ENCODE measurements around the gene BLOC1S5. TPM values are rescaled to one million over a fixed set of nuclear protein-coding genes. Genes with fewer than 3 reads are reported as not detected.

The BLOC1S5 gene
- total RNA-seq, 1 donor from 2014 or later: 10.9 TPM

- TF ChIP-seq, protein P1, sequence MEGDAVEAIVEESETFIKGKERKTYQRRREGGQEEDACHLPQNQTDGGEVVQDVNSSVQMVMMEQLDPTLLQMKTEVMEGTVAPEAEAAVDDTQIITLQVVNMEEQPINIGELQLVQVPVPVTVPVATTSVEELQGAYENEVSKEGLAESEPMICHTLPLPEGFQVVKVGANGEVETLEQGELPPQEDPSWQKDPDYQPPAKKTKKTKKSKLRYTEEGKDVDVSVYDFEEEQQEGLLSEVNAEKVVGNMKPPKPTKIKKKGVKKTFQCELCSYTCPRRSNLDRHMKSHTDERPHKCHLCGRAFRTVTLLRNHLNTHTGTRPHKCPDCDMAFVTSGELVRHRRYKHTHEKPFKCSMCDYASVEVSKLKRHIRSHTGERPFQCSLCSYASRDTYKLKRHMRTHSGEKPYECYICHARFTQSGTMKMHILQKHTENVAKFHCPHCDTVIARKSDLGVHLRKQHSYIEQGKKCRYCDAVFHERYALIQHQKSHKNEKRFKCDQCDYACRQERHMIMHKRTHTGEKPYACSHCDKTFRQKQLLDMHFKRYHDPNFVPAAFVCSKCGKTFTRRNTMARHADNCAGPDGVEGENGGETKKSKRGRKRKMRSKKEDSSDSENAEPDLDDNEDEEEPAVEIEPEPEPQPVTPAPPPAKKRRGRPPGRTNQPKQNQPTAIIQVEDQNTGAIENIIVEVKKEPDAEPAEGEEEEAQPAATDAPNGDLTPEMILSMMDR (conservative IDR thresholded peaks at IDR 0.05; ENCODE audit: low read depth, low read length): no peak
- no peak for DNase-seq (ENCODE audit: low read depth)
- H3K4me3 ChIP-seq (ENCODE audit: low read depth, low read length): no peak overlapping the region
Measured at GRCh38 chr6:7979831-7980230, 84.4 kb downstream of the BLOC1S5 start.

DNA sequence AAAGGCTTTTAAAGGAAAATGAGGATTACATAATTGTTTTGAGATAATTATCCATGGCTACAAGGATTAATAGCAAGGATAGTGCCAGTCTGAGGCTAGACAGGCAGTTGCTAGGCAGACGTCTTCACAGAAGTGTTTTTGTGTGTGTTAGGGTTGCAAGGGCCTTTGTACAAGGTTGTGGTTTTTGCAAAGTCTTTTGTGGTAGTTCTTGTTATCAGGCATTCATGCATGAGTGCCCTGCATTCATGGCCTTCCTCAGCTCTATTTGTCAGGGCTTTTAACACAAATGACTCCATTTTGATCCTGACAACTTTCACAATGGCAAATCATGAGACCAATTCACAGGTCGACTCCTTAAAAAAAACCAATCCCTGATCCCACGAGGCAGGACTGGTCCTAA lies 85.5 kb downstream of the BLOC1S5 start:
- TF ChIP-seq, protein P1 (conservative IDR thresholded peaks at IDR 0.05; ENCODE audit: low read depth, low read length): no peak
- no peak for DNase-seq (ENCODE audit: low read depth)
- no peak overlapping the region for H3K4me3 ChIP-seq (ENCODE audit: low read depth, low read length)

DNA sequence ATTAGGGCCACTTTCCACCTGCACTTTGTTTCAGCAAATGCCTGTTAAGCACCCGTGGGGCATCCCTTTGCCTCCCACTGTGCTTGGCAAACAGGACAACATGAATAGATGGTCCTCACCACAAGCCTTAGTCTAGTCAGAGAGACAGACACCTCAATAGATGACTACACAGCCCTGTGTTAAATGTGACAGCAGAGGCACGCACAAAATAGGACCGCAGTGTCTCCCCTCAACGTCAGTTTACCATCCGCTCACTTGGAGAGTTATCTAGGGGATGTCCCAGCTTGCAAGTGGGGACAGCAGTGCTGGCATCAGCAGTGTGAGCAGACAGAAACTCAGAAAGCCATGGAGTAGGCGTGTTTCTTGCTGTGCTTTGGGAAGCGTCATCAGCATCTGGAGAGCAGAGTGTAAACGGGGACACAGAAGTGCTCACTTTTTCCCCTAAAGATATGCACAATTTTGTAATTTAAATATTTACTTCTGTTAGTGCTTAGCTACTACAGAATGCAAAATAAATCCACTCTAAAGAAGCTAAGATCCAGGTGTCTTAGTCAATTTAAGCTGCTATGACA lies 87.6 kb downstream of the BLOC1S5 start:
- no peak overlapping the region for H3K4me3 ChIP-seq (ENCODE audit: low read depth, low read length)
- no peak for DNase-seq (ENCODE audit: low read depth)
- TF ChIP-seq, protein P1 (conservative IDR thresholded peaks at IDR 0.05; ENCODE audit: low read depth, low read length): no peak

DNA sequence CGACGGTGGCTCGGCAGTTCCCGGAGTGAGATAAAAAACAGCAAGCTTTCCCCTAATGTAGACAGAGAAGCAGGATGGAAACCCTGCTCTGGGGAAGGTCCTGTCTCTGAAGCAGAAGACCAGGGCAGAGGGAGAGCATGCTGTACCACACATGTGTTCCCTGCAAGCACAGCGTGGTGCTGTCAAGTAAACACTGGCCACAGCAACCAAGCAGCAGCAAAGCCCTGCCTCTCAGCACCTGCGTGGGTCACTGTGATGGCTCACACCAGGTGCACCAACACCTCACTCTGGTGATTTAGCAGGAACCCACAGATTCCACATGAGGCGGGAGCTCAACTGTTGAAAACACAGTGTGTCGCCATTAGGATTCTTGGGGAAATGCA lies 88.4 kb downstream of the BLOC1S5 start:
- TF ChIP-seq, protein P1 (conservative IDR thresholded peaks at IDR 0.05; ENCODE audit: low read depth, low read length): no peak
- no peak for DNase-seq (ENCODE audit: low read depth)
- no peak overlapping the region for H3K4me3 ChIP-seq (ENCODE audit: low read depth, low read length)

DNA sequence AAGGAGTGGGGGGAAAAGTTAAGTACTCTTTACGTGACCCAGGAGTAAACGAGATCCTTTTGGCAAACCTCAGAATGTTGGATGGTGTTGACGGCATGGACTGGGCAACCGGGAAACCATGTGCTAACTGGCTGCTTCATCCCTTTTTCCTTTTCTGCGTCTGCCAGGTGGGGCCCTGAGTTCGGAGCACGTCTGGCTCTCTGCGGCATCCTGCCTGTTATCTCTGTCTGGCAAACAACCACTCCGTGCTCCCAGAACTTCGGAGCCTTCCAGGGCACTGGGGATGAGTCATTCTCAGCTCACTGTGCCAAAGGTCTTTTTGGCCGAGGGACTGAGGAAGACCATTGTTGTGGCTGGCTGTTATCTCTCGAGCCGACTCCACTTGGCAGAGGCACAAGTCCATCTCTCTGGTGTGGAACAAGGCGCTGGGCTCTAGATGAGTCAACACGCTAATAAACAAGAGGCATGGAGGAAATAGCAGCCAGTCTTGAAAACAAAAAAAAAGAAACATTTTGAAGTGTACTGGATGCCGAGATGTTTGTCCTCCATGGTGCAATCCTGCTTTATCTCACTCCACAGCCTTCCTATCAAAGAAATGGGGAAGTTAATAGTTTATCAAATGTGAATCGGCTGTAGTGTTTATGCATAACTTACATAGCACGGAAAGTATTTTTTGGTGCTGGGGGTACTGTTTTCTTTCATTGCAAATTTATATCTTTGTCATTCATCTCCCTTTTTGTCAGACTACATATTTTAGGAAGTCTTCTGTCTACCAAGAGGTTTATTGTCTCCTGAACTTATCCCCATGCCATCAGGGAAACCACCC lies 89.0 kb downstream of the BLOC1S5 start:
- H3K4me3 ChIP-seq (ENCODE audit: low read depth, low read length): no peak overlapping the region
- TF ChIP-seq, protein P1 (conservative IDR thresholded peaks at IDR 0.05; ENCODE audit: low read depth, low read length): no peak
- peak; percentile 50 for DNase-seq (ENCODE audit: low read depth)

- TF ChIP-seq, protein P1 (conservative IDR thresholded peaks at IDR 0.05; ENCODE audit: low read depth, low read length): no peak
- H3K4me3 ChIP-seq (ENCODE audit: low read depth, low read length): no peak overlapping the region
- no peak for DNase-seq (ENCODE audit: low read depth)
Measured at GRCh38 chr6:7974565-7974937, 89.6 kb downstream of the BLOC1S5 start.

GRCh38 chr6:7973584-7973983 lies 90.6 kb downstream of the BLOC1S5 start:
- no peak for DNase-seq (ENCODE audit: low read depth)
- TF ChIP-seq, protein P1 (conservative IDR thresholded peaks at IDR 0.05; ENCODE audit: low read depth, low read length): no peak
- H3K4me3 ChIP-seq (ENCODE audit: low read depth, low read length): no peak overlapping the region

All from epithelial cell of proximal tubule (primary cell).